SW 1271 (cell line): ENCODE measurements around the gene SPSB2.
A peak's percentile ranks its signal among the peaks of the same experiment; 100 is the strongest.

Experiments used
- DNase-seq, 2 experiments: peaks; one replicate each; lab custom pipeline; 2025; lab: John Stamatoyannopoulos, UW

The SPSB2 gene

GRCh38 chr12:6830999-6831398 lies 42.1 kb downstream of the SPSB2 start:
- DNase-seq = no peak

- DNase-seq = no peak
Observed at GRCh38 chr12:6830286-6830890, 42.7 kb downstream of the SPSB2 start.

- DNase-seq = no peak
Observed at GRCh38 chr12:6829536-6830220, 43.4 kb downstream of the SPSB2 start.

- no peak for DNase-seq
Observed at GRCh38 chr12:6828781-6829535, 44.1 kb downstream of the SPSB2 start.

- DNase-seq = peak in 1 of 2 experiments; percentile 22
Observed at GRCh38 chr12:6827982-6828780, 44.9 kb downstream of the SPSB2 start, which contains the start of gene P3H3. P3H3 (plus strand) TSS chr12:6828407; CDS start chr12:6828441, 34 bp downstream.

GRCh38 chr12:6827437-6827911 lies 45.6 kb downstream of the SPSB2 start:
- peak; percentile 46 to 55 for DNase-seq

GRCh38 chr12:6826734-6827436 lies 46.2 kb downstream of the SPSB2 start:
- DNase-seq = no peak

- no peak for DNase-seq
Observed at GRCh38 chr12:6826125-6826733, 46.9 kb downstream of the SPSB2 start.

- peak in 1 of 2 experiments; percentile 80 for DNase-seq
Observed at GRCh38 chr12:6825398-6826124, 47.5 kb downstream of the SPSB2 start.

GRCh38 chr12:6824901-6825381 lies 48.2 kb downstream of the SPSB2 start:
- DNase-seq = no peak

GRCh38 chr12:6824085-6824775 lies 48.9 kb downstream of the SPSB2 start:
- no peak for DNase-seq

GRCh38 chr12:6823182-6824084 lies 49.7 kb downstream of the SPSB2 start:
- DNase-seq = no peak

- no peak for DNase-seq
Observed at GRCh38 chr12:6822426-6823135, 50.5 kb downstream of the SPSB2 start.

GRCh38 chr12:6821591-6822425 lies 51.3 kb downstream of the SPSB2 start, which contains the start of gene GPR162:
GPR162 (plus strand) TSS chr12:6821821; CDS start chr12:6823899, 2,078 bp downstream.
- no peak for DNase-seq
